NCI-H187 treated with DMSO at 0.1 percent for 48 hours (cell line): Measurements from ENCODE around the gene BUD13.

ENCODE experiments used
- DNase-seq: peaks from one replicate; lab custom pipeline; 2025; lab: John Stamatoyannopoulos, UW

BUD13 gene

DNA sequence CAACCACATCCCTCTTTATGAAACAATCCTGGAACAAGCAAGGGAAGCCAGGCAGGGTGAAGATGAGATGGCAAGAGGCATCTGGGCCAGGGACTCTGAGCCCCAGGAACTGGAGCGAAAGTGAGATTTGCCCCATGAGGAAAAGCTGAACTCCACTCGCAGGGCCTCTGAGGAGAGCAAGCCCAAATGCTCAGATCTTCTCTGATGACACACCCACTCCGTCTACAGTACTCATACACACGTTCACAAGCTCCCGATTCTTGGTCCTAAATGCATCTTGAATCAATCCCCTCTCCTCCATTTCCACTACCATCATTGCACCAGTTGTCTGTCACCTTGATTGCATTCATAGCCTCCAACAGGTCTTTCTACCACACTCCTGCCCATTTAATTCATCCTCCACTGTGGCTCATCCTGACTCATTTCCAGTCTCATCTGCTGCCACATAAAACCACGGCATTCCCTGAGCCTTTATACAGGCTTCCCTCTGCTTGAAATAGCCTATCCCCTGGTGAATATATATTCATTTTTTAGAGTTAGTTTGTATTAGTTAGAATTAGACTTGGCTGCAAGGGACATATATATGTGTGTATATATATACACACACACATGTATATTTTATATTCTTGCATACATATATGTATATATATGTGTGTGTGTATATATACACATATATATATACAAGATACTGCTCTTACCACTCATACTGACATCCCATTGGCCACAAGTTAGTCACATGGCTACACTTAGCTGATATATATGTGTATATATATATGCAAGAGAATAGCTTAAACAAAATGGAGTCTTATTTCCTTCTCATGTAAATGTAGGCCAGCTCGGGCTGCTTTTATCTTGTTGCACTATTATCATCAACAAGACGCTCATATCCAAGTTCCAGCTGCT, 20.3 kb upstream of the BUD13 start:
- DNase-seq: no peak

DNA sequence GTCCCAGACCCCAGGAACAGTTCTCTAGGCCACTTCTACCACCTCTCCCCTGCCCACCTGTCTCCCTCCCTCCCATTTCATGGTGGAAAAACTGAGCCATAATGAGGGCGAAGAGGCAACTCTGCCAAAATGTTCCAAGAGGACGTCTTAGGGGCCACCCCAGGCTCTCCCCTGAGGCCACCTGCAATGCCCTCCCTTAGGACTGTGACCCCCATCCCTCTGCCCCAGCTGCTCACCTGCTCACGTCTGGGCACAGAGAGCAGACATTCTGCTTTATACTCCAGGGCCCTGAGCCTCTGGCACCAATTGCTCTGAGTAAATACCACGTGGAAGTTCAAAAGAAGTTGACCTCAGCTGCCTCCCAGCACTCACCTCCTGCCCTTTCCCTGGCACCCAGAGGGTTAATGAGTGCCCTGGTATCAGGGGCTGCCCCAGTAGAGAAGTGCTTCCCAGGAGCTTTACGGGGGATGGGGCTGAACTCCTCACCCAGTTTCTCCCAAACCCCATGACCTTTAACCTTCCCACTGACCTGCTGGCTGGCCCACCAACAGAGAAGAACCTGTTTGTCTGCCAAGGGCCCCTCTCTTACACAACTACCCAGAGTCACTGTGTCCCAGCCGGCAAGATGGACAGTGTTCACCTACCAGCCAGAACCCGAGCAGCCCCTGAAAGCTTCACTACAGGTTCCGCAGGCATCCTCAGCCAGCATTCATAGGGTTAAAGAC, 19.5 kb upstream of the BUD13 start:
- no peak for DNase-seq

DNA sequence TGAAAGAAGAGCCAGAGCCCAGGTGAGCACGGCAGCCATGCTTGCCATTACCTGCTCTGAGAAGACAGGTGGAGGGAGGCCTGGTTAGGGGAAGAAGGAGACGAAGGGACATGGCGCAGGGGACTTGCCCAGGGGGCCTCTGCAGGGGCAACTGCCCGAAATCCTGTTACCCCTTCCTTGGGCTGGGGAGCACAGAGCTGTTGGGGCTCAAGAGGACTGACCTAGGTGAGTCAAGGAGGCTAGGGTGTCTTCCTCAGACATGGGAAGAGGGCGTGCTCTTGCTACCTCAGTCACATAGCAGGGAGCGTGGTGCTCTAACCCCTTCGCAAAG, 19.0 kb upstream of the BUD13 start, which contains the start of gene APOA5:
TSS of gene APOA5 (minus strand) at position 67 of the 331 bp plus-strand sequence. CDS start at position 48, 19 bp downstream.
- DNase-seq: no peak

DNA sequence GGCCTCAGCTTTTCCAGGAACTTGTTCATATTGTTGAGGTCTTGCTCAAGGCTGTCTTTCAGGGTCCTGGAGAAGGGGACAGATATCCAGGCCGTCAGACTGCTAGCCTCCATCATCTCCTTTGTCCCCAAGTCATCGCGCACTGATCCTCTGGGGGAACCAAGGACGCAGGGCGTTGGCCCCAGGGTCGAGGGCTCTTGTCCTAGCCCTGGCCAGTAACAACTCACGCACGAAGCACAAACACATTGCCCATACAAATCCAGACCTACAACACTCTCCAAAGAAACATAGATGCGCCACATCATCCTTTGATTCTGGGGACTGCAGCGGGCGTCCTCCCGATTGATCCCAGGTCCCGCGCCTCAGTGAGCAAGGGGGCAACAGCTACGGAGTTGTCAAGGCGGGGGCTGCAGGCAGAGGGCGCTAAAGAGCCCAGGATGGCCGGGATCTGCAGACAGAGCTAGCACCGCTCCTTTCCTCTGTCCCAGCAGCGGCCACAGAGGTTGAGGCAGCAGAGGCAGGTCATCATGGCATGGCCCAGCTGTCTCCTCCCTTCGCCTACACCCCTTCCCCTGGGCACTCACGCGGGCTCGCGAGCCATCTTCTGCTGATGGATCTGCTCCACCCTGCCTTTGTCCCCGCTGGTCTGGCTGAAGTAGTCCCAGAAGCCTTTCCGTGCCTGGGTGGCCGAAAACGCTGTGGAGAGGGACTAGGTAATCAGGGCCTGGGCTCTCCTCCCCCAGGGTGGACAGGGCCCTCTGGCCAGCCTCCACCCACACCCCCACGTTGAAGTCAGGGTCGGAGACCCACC, 18.4 kb upstream of the BUD13 start:
- peak; percentile 3 for DNase-seq

DNA sequence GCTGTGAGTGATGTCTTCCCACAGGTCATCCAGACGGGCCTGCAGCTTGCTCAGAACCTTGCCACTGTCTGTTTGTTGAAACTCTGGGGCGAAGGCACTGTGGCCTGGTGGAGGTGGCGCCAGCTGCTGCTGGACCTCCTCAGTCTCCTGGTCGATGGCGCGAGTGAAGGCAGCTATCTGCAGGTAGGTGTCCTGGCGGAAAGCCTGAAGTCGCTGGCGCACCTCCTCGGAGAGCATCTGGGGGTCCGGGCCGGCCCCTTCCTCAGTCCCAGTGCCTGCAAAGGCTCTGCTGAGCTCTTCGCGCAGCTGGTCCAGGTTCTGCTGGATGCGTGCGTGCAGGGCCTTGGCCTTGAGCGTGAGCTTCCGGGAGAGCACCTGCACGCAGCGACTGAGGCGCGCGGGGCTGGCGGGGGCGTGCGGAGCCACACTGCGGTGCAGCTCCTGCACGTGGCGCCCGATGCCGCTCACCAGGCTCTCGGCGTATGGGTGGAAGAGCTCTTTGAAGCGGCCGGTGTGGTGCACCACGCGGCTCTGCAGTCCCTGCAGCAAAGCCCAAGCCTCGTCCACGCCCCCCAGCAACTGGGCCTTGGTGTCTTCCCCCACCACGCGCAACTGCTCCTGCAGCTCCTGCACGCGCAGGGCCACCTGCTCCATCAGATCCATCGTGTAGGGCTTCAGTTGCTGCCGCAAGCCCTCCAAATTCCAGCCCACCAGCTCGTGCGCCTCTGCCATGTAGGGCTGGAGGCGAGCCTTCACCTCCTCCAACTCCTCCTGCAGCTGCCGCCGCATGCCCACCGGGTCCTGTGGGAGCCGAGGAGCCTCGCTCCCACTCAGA, 17.6 kb upstream of the BUD13 start:
- DNase-seq: no peak

DNA sequence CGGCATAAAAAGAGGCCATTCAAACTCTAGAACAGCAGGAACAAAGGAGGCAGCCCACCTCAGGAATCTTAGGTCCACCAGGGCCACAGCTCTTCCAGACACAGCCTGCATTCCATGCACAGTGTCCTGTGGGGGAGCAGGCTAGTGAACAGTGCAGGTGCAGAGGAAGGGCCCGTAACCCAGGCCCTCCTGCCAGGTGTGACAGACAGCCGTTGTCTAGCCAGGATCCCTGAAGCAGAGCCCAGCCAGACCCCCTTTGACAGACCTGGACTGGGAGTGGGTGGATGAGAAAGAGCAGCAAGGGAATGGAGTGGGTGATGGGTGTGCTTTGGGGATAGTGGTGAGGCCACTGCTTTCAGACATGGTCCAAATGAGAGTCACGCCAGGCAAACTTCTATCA, 16.2 kb upstream of the BUD13 start:
- no peak for DNase-seq

DNA sequence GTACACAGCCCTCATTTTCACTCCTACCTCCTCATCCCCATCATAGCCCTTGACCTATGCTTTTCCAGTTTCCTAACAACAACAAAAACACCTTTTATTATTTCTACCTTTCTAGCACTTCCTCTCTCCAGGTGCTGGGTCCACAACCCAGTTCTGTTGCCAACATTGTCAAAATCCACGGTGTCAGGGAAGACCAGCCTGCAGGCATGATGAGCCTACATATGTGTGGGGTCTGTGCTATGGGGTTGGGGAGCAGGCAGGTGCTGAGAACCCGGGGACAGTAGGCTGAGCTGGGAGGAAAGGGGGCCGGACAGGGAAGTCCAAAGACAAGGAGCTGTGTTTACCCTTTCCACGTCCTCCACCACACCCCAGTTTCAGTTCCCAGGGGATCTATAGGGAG, 15.7 kb upstream of the BUD13 start:
- no peak for DNase-seq

DNA sequence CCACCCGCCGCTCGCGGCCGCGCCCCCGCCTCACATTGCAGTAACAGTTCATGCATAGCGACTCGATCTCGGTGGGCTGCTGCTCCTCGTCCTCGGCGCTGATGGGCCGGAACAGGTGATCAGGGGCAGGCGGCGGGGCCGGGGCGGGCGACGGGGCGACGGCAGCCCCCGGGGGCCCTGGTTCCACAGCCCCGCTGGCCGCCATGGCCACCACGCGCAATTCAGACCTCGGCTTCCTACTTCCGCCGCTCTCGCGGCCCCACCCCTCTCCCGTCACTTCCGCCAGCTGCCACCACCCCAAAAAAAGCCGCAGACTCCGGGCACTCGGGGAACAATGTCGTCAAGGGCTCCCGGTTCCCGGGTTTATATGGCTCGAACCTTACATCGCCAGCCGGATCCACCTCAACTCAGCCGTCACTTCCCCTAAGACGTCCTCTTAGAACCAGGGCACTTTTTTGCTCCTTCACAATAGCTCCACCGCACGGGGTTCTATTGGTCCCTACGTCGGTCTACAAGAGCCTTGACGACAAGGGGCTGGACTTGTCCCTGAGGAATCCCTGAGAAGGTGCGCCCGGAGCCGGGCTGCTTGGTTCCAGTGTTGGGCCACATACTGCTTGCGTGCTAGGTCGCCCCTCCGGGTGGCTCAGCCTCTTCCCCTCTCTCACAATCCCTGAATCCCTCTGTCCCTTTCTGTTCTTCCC, 15.1 kb upstream of the BUD13 start, which contains the start of gene ZPR1:
TSS of gene ZPR1 (minus strand) at position 238 of the 701 bp plus-strand sequence. CDS start at position 205, 33 bp downstream.
- peak; percentile 20 for DNase-seq

DNA sequence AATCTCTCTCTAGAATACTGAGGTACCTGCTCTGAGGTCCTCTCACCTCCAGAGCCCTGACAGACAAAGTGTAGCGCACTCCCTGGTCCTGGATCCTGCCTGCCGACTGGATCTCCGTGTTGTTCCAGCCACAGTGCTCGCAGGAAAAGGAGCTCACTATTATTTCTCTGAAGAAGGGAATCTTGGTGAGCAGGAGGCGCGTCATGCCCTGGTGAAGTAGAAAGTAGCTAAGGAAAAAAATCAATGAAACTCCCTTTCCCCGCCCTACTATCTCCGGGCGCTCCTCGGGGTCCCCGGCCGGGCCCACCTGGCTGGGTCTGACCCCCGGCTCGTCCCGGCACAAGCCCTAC, 14.6 kb upstream of the BUD13 start:
- DNase-seq: no peak

DNA sequence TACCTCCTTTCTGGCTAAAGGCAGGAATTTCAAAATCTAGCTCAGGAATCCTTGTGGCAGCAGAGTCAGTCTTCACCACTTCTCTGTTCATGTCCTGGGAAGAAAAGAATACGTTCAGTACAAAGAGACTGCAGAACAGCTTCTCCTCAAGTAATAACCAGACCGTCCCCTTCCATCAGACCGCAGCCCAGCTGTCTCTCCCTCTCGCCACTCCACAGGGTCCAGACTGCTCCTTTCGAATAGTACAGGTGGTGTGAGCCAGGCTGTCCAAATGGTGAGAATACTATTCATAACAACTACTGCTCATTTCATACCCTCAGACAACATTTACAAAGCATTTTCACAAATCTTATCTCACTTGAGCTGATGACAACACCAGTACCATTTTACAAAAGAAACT, 14.2 kb upstream of the BUD13 start:
- DNase-seq: no peak

DNA sequence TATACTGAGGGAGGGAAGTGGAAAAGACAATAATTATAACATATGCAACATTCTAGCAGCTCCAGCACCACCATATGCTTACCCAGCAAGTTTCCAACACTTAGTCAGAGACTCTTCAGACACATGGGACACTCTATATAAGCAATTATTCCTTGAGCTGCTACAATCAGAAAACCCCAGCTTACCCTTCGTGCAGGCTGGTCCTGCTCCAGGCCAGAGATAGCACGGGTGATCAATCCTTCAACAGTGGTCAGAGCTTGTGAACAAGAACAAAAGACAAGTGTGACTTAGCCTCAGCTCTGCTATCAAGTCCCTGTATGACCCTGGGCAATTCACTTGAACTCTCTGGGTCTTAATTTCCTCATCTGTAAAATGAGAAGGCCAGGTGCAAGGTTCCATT, 13.5 kb upstream of the BUD13 start:
- DNase-seq: no peak

DNA sequence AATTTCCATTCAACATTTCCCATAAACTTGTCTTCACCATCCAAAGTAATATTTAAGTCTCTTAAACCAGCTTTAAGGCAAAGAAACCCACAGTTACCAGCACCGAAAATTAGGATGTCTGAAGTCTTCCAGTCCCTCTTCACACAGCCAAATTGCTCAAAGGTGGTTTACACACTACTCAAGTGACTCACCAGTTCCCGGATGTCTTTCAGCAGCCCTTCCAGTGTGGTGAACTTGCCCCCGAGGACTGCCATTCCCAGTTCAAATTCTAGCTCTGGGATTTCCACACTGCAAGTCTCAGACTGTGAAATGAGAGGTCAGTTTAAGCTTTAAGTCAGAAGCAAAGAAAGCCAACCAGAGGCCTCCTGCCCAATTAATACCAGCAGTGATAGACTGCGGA, 9.9 kb upstream of the BUD13 start:
- DNase-seq: no peak

DNA sequence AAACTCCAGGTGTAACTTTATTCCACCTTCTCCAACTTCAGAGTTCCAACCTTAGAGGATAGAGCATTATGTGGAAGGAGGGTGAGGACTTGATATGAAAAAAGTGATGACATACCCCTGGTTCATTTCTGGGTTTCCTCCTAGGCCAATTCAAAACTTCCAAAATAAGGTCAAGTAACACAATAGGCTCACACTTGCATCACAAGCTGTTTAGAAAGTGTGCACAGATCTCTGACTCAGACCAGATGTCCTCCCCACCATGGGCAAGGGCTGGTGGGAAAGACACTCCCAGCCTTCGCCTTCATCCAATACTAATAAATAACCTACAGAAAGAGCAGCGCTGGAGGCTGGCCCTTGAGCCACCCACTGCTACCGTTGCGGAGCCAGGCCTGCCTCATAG, 5.8 kb upstream of the BUD13 start:
- DNase-seq: no peak

DNA sequence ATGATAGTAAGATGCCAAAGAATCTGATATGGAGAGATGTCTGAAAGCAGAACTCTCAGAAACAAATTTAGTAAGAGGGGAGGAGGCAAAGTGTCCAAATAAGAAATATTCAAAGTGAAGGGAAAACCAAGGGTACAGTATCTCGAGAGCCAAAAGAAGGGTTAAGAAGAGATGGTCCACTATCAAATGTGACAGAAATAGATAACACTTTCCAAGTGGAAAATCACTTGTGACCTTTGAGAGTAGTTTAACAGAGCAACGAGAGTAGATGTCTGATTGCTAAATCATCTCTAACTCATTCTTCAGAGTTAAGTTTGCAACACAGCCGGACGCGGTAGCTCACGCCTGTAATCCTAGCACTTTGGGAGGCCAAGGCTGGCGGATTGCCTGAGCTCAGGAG, 4.3 kb upstream of the BUD13 start:
- no peak for DNase-seq

DNA sequence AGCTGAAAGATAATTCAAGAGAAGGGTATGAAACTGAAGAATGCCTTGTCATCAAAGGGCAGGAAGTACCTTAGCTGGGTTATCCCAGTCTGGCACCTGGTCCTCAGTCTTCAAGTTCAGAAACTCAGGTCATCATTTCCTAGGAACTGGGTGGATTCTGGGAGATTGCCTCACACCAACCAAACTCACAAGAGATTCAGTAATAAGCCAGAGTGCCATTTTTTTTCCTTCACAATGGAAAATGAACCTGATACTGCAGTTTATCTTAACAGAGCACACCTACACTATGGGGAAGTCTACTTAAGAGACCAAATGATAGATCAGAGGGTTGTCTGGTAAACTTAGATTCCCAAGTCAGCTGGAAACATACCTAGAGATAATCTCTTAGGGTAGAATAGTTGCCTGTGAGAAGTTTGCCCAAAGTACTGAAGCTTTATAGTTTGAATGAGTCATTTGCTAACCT, 3.8 kb upstream of the BUD13 start:
- DNase-seq: no peak

DNA sequence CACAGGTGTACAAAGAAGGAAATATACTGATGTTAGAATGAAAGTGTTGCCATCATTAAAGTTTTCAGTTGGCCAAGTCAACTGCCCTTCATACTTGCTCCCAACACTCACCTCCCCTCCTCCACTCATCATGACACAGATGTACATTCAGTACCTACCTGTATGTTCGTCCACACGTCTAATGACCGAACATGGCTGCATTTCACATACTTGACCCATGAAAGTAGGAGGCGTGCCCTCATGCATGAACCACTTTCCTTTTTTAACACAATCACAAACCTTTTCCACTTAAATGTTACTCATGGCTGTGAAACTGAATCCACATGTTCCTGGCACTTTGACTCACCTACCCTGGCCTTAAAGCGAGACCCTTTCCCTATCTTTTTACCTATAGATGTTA, 3.2 kb upstream of the BUD13 start:
- no peak for DNase-seq

DNA sequence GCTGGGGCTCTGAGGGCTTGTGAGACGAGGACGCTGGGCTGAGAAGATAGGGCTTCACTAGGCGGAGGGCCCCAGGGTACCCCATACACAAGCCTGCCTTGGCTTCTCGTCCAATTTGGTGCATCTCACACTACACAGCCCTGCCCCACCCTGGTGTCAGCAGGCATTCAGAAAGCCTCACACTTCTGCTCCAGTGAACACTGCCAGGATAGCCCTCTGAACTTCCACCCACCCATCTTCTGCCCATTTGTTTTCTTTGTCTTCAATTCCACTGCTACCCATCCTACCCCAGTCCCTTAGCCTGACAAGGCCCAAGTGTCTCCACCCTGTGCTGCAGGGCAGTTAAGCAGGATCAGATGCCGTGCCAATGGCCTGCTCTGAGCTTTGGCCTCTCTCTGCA, 1.9 kb upstream of the BUD13 start:
- DNase-seq: no peak

DNA sequence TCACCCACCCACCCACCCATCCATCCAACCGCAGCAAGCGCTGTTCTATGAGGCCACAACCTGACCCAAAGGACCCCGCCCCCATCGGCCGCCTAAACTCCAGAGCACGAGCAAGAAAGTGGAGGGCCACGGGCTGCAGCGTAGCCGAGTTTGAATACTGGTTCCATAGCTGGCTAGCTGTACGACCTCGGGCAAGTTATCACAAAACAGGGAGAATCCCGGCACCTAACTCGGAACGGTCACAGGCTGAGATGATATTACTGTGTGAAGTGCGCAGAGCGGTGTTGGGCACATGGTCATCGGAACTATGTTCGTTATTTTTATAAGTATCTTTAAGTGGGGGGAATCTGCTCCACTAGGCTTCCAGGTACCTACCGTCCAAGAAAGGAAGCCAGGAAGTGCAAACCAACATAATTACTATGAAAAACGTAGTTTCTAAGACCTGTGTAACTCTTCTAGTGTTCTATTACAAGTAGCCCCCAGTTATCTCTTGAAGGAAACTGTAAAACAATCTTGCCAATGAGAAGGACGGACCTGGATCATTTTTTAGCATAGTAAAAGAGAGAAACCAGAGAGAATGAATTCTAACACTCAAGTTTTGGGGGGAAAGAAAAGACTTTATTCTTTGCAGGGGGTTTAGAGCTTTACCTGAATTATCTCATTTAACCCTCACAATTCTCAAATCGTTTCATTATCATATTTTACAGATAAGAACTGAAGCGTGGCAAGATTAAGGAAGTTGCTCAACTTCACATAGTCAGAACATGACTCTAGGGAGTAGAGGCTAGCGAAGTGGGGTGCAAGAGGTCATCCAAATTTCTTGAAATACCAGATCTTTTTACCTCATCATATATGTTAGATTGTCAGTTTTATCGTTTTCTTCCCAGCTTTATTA, 663 bp upstream of the BUD13 start:
- no peak for DNase-seq

DNA sequence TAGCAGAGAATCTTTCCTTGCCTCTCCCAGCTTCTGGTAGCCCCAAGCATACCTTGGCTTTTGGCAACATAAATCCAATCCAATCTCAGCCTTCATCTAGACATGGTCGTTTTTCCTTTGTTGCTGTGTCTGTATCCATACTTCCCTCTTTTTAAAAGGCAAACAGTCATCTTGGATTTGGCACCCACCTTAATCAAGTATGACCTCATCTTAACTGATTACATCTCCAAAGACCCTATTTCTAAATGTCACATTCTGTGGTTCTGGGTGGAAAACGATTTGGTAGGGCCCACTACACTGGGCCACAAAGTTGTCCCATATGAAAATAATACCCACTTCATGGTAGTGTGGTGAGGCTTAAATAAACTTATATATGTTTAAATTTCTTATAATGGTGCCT, 852 bp downstream of the BUD13 start:
- no peak for DNase-seq

DNA sequence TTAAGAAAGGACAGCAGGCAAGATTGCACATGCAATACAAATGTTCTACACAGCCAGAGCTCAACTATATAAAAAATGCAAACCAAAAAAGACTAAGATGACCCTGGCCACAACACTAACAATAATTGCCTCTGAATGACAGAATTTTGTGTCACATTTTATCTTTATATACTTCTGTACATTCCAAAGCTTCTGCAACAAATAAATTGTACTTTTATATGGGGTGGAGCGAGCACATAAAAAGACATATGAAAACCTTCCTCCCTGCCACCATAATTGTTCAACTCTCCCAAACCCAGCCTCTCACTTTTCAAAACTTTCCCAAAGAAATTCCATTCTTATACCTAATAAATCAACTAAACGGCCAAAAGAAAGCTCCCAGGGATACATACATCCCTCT, 10.7 kb downstream of the BUD13 start:
- no peak for DNase-seq
